Adrenal gland (tissue), 12 donors: ENCODE data around the gene SLC43A2. TPM values are rescaled to one million over a fixed set of nuclear protein-coding genes. Genes with fewer than 3 reads are reported as not detected.

Experiments
- DNase-seq, 7 donors: peaks; one replicate each; pipeline ENCODE4 v3.0.0-alpha.2; 2019 to 2020
- H3K27ac ChIP-seq, 5 donors: fragments of 200-600 bp; sonication (generic) in 4 of 5; 1 replicate in 3 of 5; 2 replicates in 2 of 5; pipeline versions ENCODE4 v1.5.1 to v1.8.0; 2016 to 2020; ENCODE audit warnings: mild to moderate bottlenecking in 1 of 5
- H3K27me3 ChIP-seq: fragments of 200-600 bp; 2 replicates; pipeline ENCODE4 v1.8.0; 2021
- H3K36me3 ChIP-seq, 2 donors: fragments of 200-600 bp; replicated peaks in 1 of 2; 1 replicate in 1 of 2; 2 replicates in 1 of 2; pipeline versions ENCODE4 v1.5.1 to v1.8.0; 2018 to 2022
- H3K4me1 ChIP-seq, 2 donors: fragments of 200-600 bp; replicated peaks in 1 of 2; 1 replicate in 1 of 2; 2 replicates in 1 of 2; pipeline versions ENCODE4 v1.5.1 to v1.8.0; 2018 to 2021
- H3K4me3 ChIP-seq, 4 donors: fragments of 200-600 bp; sonication (generic) in 3 of 4; one replicate each; pipeline ENCODE4 v1.5.1; 2016 to 2018
- H3K9me3 ChIP-seq, 3 donors: fragments of 200-600 bp; sonication (generic) in 1 of 3; replicated peaks in 1 of 3; 1 replicate in 2 of 3; 2 replicates in 1 of 3; pipeline versions ENCODE4 v1.5.1 to v1.8.0; 2016 to 2021
- CTCF ChIP-seq, 6 experiments: fragments of 450-650 bp in 4 of 6; fragments of 200-600 bp in 2 of 6; sonication (generic) in 1 of 6; IDR thresholded peaks; 1 replicate in 5 of 6; 2 replicates in 1 of 6; pipeline versions ENCODE4 v1.5.1 to v1.8.0; 2016 to 2021; ENCODE audit warnings: antibody characterized with exemption in 6 of 6, mild to moderate bottlenecking in 2 of 6, moderate library complexity in 1 of 6
- POLR2A ChIP-seq, 2 donors: fragments of 450-650 bp; IDR thresholded peaks; one replicate each; pipeline ENCODE4 v1.6.1; 2017; ENCODE audit warnings: antibody characterized with exemption in 2 of 2, mild to moderate bottlenecking in 2 of 2, moderate library complexity in 1 of 2
- WGBS, 4 donors: extraction: QIAGEN DNeasy Blood & Tissue Kit in 2 of 4; methylation state at CpG; one replicate each; pipeline versions ENCODE4 v1.1.5 to v1.1.7; 2013 to 2017; 5-methylcytosine and 5-hydroxymethylcytosine counted together
- intact Hi-C, 2 donors: fragments of 100-400 bp; cut with DNase I; formaldehyde crosslinking; loops; one replicate each; pipeline versions ENCODE4 v1.14.1 to v1.15.0; 2022 to 2023
- polyA plus RNA-seq, 3 donors: library from polyadenylated mRNA; stranded (reverse); fragments of 200-250 nt in 2 of 3; fragments of 350-450 nt in 1 of 3; fragmentation: Illumina TruSeq in 1 of 3; extraction: RNeasy Lipid Tissue Mini Kit (QIAGEN cat#74804) in 1 of 3; gene quantifications; one replicate each; pipeline ENCODE4 v1.2.3, GENCODE V29; 2013 to 2014
- total RNA-seq, 9 donors: library from RNA; depleted of rRNA in 4 of 9; stranded (reverse); fragments of >200 nt in 4 of 9; fragments of 120-200 nt in 1 of 9; fragmentation: NEBNext Ultra II Directional in 1 of 9; extraction: Animal tissue kit (Norgen Biotek cat#: 25700) in 1 of 9; gene quantifications; one replicate each; pipeline versions ENCODE4 v1.1.0 to v1.2.4, GENCODE V29; 2013 to 2023
- donor health status: healthy with polysubstance abuse.
- donor health status: Bipolar disorder and iron deficiency.
- donor health status: DM: yes; HTN: yes; CAD: no.
- donor health status: DM: no; HTN: no; CAD: no.
- donor health status: DM: no; HTN: no; CAD: no.
- donor health status: DM: yes; HTN: yes; CAD: no.

SLC43A2 gene
- total and polyA plus RNA-seq, 12 donors = 4.8 to 32.5 (median 15.6) TPM

- Histone ChIP-seq H3K4me1 (no peaks in the 10 kb centered on the region), H3K9me3 (no peaks in the 10 kb centered on the region), H3K27me3 (no peaks in the 10 kb centered on the region), H3K27ac (peak overlapping the region in 2 of 5 donors; percentile 54 to 56), H3K36me3 (peaks cover 0 to 6% of the 10 kb centered on the region in 2 donors), H3K4me3 (no peak overlapping the region)
- intact Hi-C loops = no loop called here
- TF ChIP-seq POLR2A (IDR thresholded peaks at IDR 0.05) = no peak
- no peak for TF ChIP-seq CTCF (IDR thresholded peaks at IDR 0.05)
- DNase-seq = peak in 6 of 7 donors; percentile 67 to 79 (median 74)
- WGBS, 4 donors = 51 to 76% (median 68%) methylated on average over 10 of the region's 10 CpGs
These were observed 7.2 kb upstream of the SLC43A2 start for GRCh38 chr17:1635675-1636465.

- intact Hi-C loops = no loop called here
- TF ChIP-seq POLR2A (IDR thresholded peaks at IDR 0.05) = no peak
- no peak for TF ChIP-seq CTCF (IDR thresholded peaks at IDR 0.05)
- WGBS, 4 donors = 94 to 100% (median 96%) methylated on average over 1 to 45 of the region's 45 CpGs
These were observed 6.4 kb upstream of the SLC43A2 start for GRCh38 chr17:1634841-1635650.

GRCh38 chr17:1630662-1631061 lies 2.0 kb upstream of the SLC43A2 start:
- H3K4me1 ChIP-seq = peaks cover 10 to 31% of the 10 kb centered on the region in 2 donors
- no peak overlapping the region for H3K27ac ChIP-seq
- intact Hi-C loops = no loop called here
- TF ChIP-seq CTCF (IDR thresholded peaks at IDR 0.05) (no peak), POLR2A (IDR thresholded peaks at IDR 0.05) (no peak)
- no peak overlapping the region for H3K4me3 ChIP-seq
- WGBS, 4 donors = 71 to 81% (median 76%) methylated on average over 4 of the region's 4 CpGs
- no peaks in the 10 kb centered on the region for H3K9me3 ChIP-seq
- peaks cover 0 to 6% of the 10 kb centered on the region in 2 donors for H3K36me3 ChIP-seq
- no peaks in the 10 kb centered on the region for H3K27me3 ChIP-seq
- DNase-seq = no peak

More at GRCh38 chr17:1634841-1635650, 6.4 kb upstream of the SLC43A2 start:
- H3K27me3 ChIP-seq = no peaks in the 10 kb centered on the region
- no peak for DNase-seq
- no peak overlapping the region for H3K4me3 ChIP-seq
- peaks cover 0 to 6% of the 10 kb centered on the region in 2 donors for H3K36me3 ChIP-seq
- H3K4me1 ChIP-seq = peaks cover 0 to 5% of the 10 kb centered on the region in 2 donors
- no peaks in the 10 kb centered on the region for H3K9me3 ChIP-seq
- H3K27ac ChIP-seq = no peak overlapping the region
